ENCODE measurements around the gene COG4.

Gene COG4

DNA sequence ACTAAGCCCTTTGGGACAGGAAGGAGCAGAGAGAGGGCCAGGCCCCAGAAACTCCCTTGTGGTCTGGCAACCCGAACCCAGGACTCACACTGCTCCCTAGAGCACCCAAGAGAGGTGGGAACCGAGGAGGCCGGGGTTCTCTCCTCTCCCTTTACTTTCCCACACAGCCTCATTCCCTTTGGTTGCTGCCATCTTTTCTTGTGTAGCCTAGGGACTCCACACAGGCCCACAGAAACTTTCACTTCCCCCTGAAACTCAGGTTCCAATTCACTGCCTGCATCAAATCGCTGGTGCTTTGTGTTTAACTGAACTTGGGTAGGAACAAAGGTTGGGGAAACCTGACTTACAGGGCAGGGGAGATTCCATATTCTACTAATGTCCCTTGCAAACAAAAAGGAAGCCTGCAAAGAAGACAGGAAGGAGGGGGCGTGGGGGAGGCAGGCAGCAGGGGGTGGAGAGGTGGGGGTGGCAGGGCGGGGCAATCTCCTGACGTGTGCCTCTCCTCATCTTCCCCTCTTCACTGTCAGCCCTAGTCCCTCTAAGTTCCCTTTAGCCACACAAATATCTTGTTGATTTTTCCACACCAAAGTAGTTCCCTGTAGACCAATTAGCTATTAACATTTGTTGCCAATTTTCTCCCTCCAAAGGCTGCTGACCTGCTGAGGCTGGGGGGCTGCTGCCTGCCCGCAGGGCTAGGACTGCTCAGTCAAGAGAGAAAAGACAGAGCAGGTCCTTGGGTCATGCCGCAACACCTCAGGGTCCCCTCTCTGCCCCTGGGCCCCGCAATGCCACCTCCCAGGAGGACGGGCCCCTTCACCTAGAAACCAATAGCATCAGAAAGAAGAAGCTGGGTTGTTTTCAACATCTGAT, 92.5 kb downstream of the COG4 start:
- peak; percentile 91 to 93 for DNase-seq
